Measurements from ENCODE around the gene MLYCD.
"Not testable (repeated sequence)": the region's sequence is repeated elsewhere in the genome, so short reads cannot be mapped to it uniquely, and the experiment has no call there.

MLYCD gene

GRCh38 chr16:83942074-83942473, 43.2 kb downstream of the MLYCD start:
- DNase-seq: no peak

- no peak for DNase-seq
Observed at GRCh38 chr16:83942815-83943515, 44.0 kb downstream of the MLYCD start.

- no peak for DNase-seq
Observed at GRCh38 chr16:83943516-83944050, 44.7 kb downstream of the MLYCD start.

- no peak for DNase-seq
Observed at GRCh38 chr16:83945587-83945986, 46.7 kb downstream of the MLYCD start.

GRCh38 chr16:83946154-83946780, 47.4 kb downstream of the MLYCD start:
- DNase-seq: no peak

- DNase-seq: no peak
Observed at GRCh38 chr16:83946781-83947566, 48.1 kb downstream of the MLYCD start.

- no peak for DNase-seq
Observed at GRCh38 chr16:83947642-83948234, 48.8 kb downstream of the MLYCD start.

- no peak for DNase-seq
Observed at GRCh38 chr16:83948914-83949723, 50.2 kb downstream of the MLYCD start.

- DNase-seq: no peak
Observed at GRCh38 chr16:83949724-83950001, 50.7 kb downstream of the MLYCD start.

- DNase-seq: not testable (repeated sequence)
Observed at GRCh38 chr16:83950862-83951399, 52.0 kb downstream of the MLYCD start.

GRCh38 chr16:83951544-83951943, 52.6 kb downstream of the MLYCD start:
- no peak for DNase-seq

- DNase-seq: no peak
Observed at GRCh38 chr16:83952587-83952939, 53.6 kb downstream of the MLYCD start.

GRCh38 chr16:83952940-83953795, 54.3 kb downstream of the MLYCD start, which contains the start of gene OSGIN1:
Gene OSGIN1, plus strand, starts transcription at chr16:83953240. Its CDS starts 4,432 bp downstream, at chr16:83957672.
- peak; percentile 44 for DNase-seq

- DNase-seq: no peak
Observed at GRCh38 chr16:83953796-83954576, 55.1 kb downstream of the MLYCD start.

GRCh38 chr16:83954577-83955016, 55.7 kb downstream of the MLYCD start:
- no peak for DNase-seq

- DNase-seq: no peak
Observed at GRCh38 chr16:83955218-83956130, 56.6 kb downstream of the MLYCD start.

- peak; percentile 65 for DNase-seq
Observed at GRCh38 chr16:83956336-83957289, 57.7 kb downstream of the MLYCD start.

GRCh38 chr16:83957296-83957855, 58.5 kb downstream of the MLYCD start:
- DNase-seq: no peak

Data from activated CD4-positive, alpha-beta T cell treated with anti-CD3 and anti-CD28 coated beads, Interleukin-2, amount 50 U/mL, for 1 hour (primary cell).